GM18907 (cell line): ENCODE data around the gene SAMD7.

ENCODE experiments used
- ATAC-seq: cut with Tn5 transposase; IDR thresholded peaks from one replicate; pipeline ENCODE4 v1.9.1; 2021; ENCODE audit warnings: mild to moderate bottlenecking, moderate library complexity; ENCODE audit not compliant: unreplicated experiment

SAMD7 gene

GRCh38 chr3:169965562-169966427 lies 54.4 kb downstream of the SAMD7 start:
- peak; percentile 28 for ATAC-seq

GRCh38 chr3:169966428-169966950 lies 55.1 kb downstream of the SAMD7 start, which contains the start of gene SEC62:
SEC62 (plus strand) TSS chr3:169966807; CDS start chr3:169966823, 16 bp downstream.
- peak; percentile 91 for ATAC-seq

GRCh38 chr3:169966951-169967915 lies 55.9 kb downstream of the SAMD7 start:
- peak; percentile 46 for ATAC-seq

GRCh38 chr3:169968224-169968885 lies 57.0 kb downstream of the SAMD7 start:
- no peak for ATAC-seq

- no peak for ATAC-seq
Observed at GRCh38 chr3:169969174-169970095, 58.1 kb downstream of the SAMD7 start.

- ATAC-seq = no peak
Observed at GRCh38 chr3:169970847-169971246, 59.5 kb downstream of the SAMD7 start.

- no peak for ATAC-seq
Observed at GRCh38 chr3:169971522-169971921, 60.1 kb downstream of the SAMD7 start.

- no peak for ATAC-seq
Observed at GRCh38 chr3:169980055-169980454, 68.7 kb downstream of the SAMD7 start.

GRCh38 chr3:169984292-169984691 lies 72.9 kb downstream of the SAMD7 start:
- no peak for ATAC-seq
